OCI-LY1 (cell line): Measurements from ENCODE around the gene STK40.

Experiments used
- H2AFZ ChIP-seq: fragments of 200-600 bp; sonication (generic), shearing (Covaris generic); 2 replicates; pipeline ENCODE4 v1.6.0; 2014; ENCODE audit warnings: antibody characterized with exemption, mild to moderate bottlenecking, low read length
- H3F3A ChIP-seq: fragments of 200-600 bp; sonication (generic), shearing (Covaris generic); 2 replicates; pipeline ENCODE4 v1.6.0; 2014; ENCODE audit warnings: mild to moderate bottlenecking, antibody characterized with exemption, low read length, moderate library complexity; ENCODE audit not compliant: insufficient read depth
- H3K27ac ChIP-seq: fragments of 200-600 bp; sonication (generic); 2 replicates; pipeline ENCODE4 v1.5.1; 2014; ENCODE audit warnings: low read length, mixed run types, mild to moderate bottlenecking, low read depth; ENCODE audit not compliant: poor library complexity, severe bottlenecking
- H3K27me3 ChIP-seq: fragments of 200-600 bp; sonication (generic); 2 replicates; pipeline ENCODE4 v1.6.0; 2014; ENCODE audit warnings: antibody characterized with exemption, mild to moderate bottlenecking, low read length, moderate library complexity; ENCODE audit not compliant: insufficient read depth
- H3K36me3 ChIP-seq: fragments of 200-600 bp; sonication (generic); 2 replicates; pipeline ENCODE4 v1.6.1; 2014; ENCODE audit warnings: mild to moderate bottlenecking, antibody characterized with exemption, low read length, moderate library complexity, mixed read lengths; ENCODE audit not compliant: insufficient read depth
- H3K4me1 ChIP-seq: fragments of 200-600 bp; sonication (generic); 2 replicates; pipeline ENCODE4 v1.5.1; 2014; ENCODE audit warnings: mild to moderate bottlenecking, low read length, moderate library complexity; ENCODE audit not compliant: insufficient read depth, severe bottlenecking
- H3K4me2 ChIP-seq: fragments of 200-600 bp; sonication (generic), shearing (Covaris generic); 2 replicates; pipeline ENCODE4 v1.6.1; 2014; ENCODE audit warnings: low read length
- H3K4me3 ChIP-seq: fragments of 200-600 bp; sonication (generic); 2 replicates; pipeline ENCODE4 v1.5.1; 2014; ENCODE audit warnings: low read length, low read depth, mild to moderate bottlenecking, mixed read lengths; ENCODE audit not compliant: poor library complexity, severe bottlenecking
- H3K79me2 ChIP-seq: fragments of 200-600 bp; shearing (Covaris generic); 2 replicates; pipeline ENCODE4 v1.6.1; 2016; ENCODE audit warnings: mixed run types, low read length, mixed read lengths; ENCODE audit not compliant: insufficient read depth
- H3K9ac ChIP-seq: fragments of 200-600 bp; sonication (generic), shearing (Covaris generic); 2 replicates; pipeline ENCODE4 v1.6.1; 2014; ENCODE audit warnings: mild to moderate bottlenecking, low read length, mixed read lengths
- H3K9me2 ChIP-seq: fragments of 200-600 bp; sonication (generic), shearing (Covaris generic); 2 replicates; pipeline ENCODE4 v1.6.1; 2014; ENCODE audit warnings: low read depth, mild to moderate bottlenecking, low read length, mixed read lengths
- H3K9me3 ChIP-seq: fragments of 200-600 bp; shearing (Covaris generic); 2 replicates; pipeline ENCODE4 v1.6.1; 2014; ENCODE audit warnings: low read length, mixed read lengths
- H4K20me1 ChIP-seq: fragments of 200-600 bp; sonication (generic), shearing (Covaris generic); 2 replicates; pipeline ENCODE4 v1.6.0; 2016; ENCODE audit warnings: mild to moderate bottlenecking, low read length; ENCODE audit not compliant: insufficient read depth
- EZH2 ChIP-seq: fragments of 200-600 bp; sonication (generic), shearing (Covaris generic); IDR thresholded peaks from 2 replicates; pipeline ENCODE4 v1.8.0; 2017; ENCODE audit warnings: borderline replicate concordance, mixed run types, mild to moderate bottlenecking, antibody characterized with exemption, low read length, moderate library complexity, mixed read lengths
- TF ChIP-seq, protein P1 (sequence below): fragments of 200-600 bp; sonication (generic), shearing (Covaris generic); IDR thresholded peaks from 2 replicates; pipeline ENCODE4 v1.5.1; 2017; ENCODE audit warnings: mild to moderate bottlenecking, antibody characterized with exemption, low read length, moderate library complexity, mixed read lengths

Gene STK40

GRCh38 chr1:36359911-36360550, 25.7 kb downstream of the STK40 start:
- no peak for TF ChIP-seq EZH2
- TF ChIP-seq, protein P1, sequence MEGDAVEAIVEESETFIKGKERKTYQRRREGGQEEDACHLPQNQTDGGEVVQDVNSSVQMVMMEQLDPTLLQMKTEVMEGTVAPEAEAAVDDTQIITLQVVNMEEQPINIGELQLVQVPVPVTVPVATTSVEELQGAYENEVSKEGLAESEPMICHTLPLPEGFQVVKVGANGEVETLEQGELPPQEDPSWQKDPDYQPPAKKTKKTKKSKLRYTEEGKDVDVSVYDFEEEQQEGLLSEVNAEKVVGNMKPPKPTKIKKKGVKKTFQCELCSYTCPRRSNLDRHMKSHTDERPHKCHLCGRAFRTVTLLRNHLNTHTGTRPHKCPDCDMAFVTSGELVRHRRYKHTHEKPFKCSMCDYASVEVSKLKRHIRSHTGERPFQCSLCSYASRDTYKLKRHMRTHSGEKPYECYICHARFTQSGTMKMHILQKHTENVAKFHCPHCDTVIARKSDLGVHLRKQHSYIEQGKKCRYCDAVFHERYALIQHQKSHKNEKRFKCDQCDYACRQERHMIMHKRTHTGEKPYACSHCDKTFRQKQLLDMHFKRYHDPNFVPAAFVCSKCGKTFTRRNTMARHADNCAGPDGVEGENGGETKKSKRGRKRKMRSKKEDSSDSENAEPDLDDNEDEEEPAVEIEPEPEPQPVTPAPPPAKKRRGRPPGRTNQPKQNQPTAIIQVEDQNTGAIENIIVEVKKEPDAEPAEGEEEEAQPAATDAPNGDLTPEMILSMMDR = no peak
- Histone ChIP-seq H3K4me3 (no peak overlapping the region), H3K4me2 (no peak overlapping the region; the same call in 1 of the 2 replicates), H3K9me2 (no peaks in the 10 kb centered on the region), H3K4me1 (peaks cover 20% of the 10 kb centered on the region), H3K27ac (peak overlapping the region; percentile 71), H3K79me2 (no peaks in the 10 kb centered on the region), H2AFZ (no peak overlapping the region), H4K20me1 (no peaks in the 10 kb centered on the region), H3F3A (no peaks in the 10 kb centered on the region), H3K27me3 (no peaks in the 10 kb centered on the region), H3K36me3 (peaks cover 41% of the 10 kb centered on the region; the same call in 1 of the 2 replicates), H3K9ac (no peak overlapping the region; the same call in 1 of the 2 replicates), H3K9me3 (no peaks in the 10 kb centered on the region)

GRCh38 chr1:36359383-36359782, 26.3 kb downstream of the STK40 start:
- no peak overlapping the region; the same call in 1 of the 2 replicates for H3K4me2 ChIP-seq
- H3K9me2 ChIP-seq = no peaks in the 10 kb centered on the region
- no peaks in the 10 kb centered on the region for H3K27me3 ChIP-seq
- no peaks in the 10 kb centered on the region for H4K20me1 ChIP-seq
- no peak overlapping the region for H2AFZ ChIP-seq
- H3K9me3 ChIP-seq = no peaks in the 10 kb centered on the region
- no peaks in the 10 kb centered on the region for H3K79me2 ChIP-seq
- H3F3A ChIP-seq = no peaks in the 10 kb centered on the region
- no peak overlapping the region for H3K4me3 ChIP-seq
- no peak overlapping the region; the same call in 1 of the 2 replicates for H3K9ac ChIP-seq
- H3K36me3 ChIP-seq = peaks cover 48% of the 10 kb centered on the region; the same call in 1 of the 2 replicates
- H3K27ac ChIP-seq = peak overlapping the region; percentile 71
- H3K4me1 ChIP-seq = peaks cover 20% of the 10 kb centered on the region
- TF ChIP-seq EZH2 = no peak
- TF ChIP-seq, protein P1 = no peak

DNA sequence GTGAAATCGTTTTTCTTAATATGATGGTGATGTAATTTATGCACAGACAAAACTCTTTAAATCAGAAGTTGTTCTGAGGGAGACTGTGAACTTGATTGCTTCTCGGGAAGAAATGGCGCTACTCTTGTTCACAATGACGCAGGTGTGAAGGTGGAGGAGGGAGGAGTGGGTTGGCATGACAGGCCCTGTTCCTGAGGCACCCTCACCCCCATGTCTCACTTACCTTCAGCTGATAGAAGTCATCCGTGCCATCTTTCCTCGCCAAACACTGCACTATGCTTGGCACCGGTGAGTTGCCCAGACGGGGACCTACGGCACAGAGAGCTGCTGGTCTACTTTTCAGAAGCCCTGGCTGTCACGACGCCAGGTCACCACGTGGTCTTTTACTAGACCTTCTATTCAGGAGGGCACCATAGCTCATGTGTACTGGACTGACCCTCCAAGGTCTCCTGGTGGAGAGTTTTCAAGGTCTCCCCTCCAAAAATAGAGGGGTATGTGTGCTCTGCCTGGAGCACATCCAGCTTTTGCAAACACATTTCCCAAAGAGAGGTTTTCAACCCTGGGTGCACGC, 27.1 kb downstream of the STK40 start:
- H3K4me3 ChIP-seq = no peak overlapping the region
- no peaks in the 10 kb centered on the region for H3K79me2 ChIP-seq
- no peak overlapping the region for H3K4me2 ChIP-seq
- peaks cover 51% of the 10 kb centered on the region; the same call in 1 of the 2 replicates for H3K36me3 ChIP-seq
- peaks cover 20% of the 10 kb centered on the region for H3K4me1 ChIP-seq
- no peaks in the 10 kb centered on the region for H3K9me3 ChIP-seq
- no peaks in the 10 kb centered on the region for H3F3A ChIP-seq
- TF ChIP-seq, protein P1 = no peak
- no peak for TF ChIP-seq EZH2
- no peak overlapping the region for H3K9ac ChIP-seq
- no peaks in the 10 kb centered on the region for H3K9me2 ChIP-seq
- H3K27me3 ChIP-seq = no peaks in the 10 kb centered on the region
- no peak overlapping the region for H2AFZ ChIP-seq
- H3K27ac ChIP-seq = no peak overlapping the region
- no peaks in the 10 kb centered on the region for H4K20me1 ChIP-seq
